ENCODE results near the gene VAMP8. TPM values are rescaled to one million over a fixed set of nuclear protein-coding genes. Genes with fewer than 3 reads are reported as not detected.

The VAMP8 gene
- total and polyA plus RNA-seq, 4 donors: 29.2 to 140 (median 79.4) TPM

DNA sequence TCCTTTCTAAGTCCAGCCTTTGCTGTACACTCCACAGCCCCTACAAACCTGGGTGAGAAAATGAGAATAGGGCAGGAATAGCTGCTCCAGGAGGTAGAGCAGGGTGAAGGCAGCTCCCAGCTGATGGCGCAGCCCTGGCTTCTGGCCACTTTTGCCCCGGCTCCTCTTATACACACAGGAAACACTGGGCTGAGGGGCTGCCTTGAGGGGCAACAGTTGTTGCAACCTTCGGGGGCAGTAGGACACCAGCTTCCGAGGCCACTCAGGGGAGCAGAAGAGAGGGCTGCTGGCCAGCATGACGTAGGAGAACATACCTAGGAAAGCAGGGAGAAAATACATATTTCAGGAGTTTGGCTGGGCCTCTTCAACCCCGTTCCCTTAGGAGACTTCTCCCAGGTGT, 24.2 kb upstream of the VAMP8 start (continued):
- TF ChIP-seq RXRA (IDR thresholded peaks at IDR 0.05): no peak
- no peak for TF ChIP-seq JUND (IDR thresholded peaks at IDR 0.05)
- TF ChIP-seq, protein P1, sequence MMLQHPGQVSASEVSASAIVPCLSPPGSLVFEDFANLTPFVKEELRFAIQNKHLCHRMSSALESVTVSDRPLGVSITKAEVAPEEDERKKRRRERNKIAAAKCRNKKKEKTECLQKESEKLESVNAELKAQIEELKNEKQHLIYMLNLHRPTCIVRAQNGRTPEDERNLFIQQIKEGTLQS (IDR thresholded peaks at IDR 0.05): no peak

DNA sequence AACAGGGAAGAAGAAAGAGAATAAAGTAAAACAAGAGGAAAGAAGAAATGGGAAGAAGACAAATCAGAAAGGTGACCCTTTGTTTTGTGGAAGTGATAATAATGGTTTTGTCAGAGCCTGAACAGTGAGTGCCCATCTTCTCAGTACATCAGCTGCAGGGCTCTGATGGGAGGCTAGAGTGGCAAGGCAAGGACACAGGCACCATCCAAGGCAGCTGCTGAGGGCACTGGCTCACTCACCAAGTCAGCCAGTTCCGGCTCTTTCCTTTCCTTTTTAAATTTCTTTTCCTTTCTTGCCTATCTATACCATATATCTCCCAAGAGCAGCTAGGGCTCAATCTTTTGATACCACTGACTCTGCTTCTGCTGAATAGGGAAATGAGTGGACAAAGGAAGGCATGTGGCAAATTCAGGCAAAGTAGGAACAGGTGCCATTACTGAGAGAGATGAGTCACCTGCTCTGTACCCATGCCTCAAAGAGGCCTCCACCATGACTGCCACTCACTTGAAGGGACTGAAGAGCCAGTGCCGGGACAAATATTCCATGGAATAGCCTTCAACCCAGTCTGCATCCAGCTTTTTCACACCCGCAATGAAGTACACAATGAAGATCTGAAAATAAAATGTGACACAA, 22.3 kb upstream of the VAMP8 start:
- Histone ChIP-seq H3K36me3 (ENCODE audit: control insufficient read depth in 4 of 4, insufficient read depth in 3 of 4, low read depth in 1 of 4, low read length in 3 of 4) (peaks cover 15 to 64% (median 55%) of the 10 kb centered on the region in 4 donors), H3K4me3 (ENCODE audit: low read depth in 1 of 3, low read length in 3 of 3) (no peak overlapping the region), H3K9me3 (ENCODE audit: control insufficient read depth in 4 of 4, low read length in 3 of 4) (no peaks in the 10 kb centered on the region), H3K9ac (ENCODE audit: low read depth in 1 of 2, low read length in 2 of 2) (no peak overlapping the region), H3K27me3 (ENCODE audit: control insufficient read depth in 4 of 4, insufficient read depth in 4 of 4, low read length in 3 of 4) (no peaks in the 10 kb centered on the region), H3K4me1 (ENCODE audit: control insufficient read depth in 4 of 4, insufficient read depth in 4 of 4, low read length in 3 of 4) (peaks cover 9 to 24% (median 18%) of the 10 kb centered on the region in 4 donors), H3K27ac (ENCODE audit: low read depth in 1 of 2, low read length in 2 of 2) (no peak overlapping the region)
- TF ChIP-seq HNF4A (conservative IDR thresholded peaks at IDR 0.05) (no peak), JUND (IDR thresholded peaks at IDR 0.05) (no peak), FOXA2 (IDR thresholded peaks at IDR 0.05) (no peak), FOXA1 (IDR thresholded peaks at IDR 0.05) (no peak), RXRA (IDR thresholded peaks at IDR 0.05) (no peak), TAF1 (conservative IDR thresholded peaks at IDR 0.05) (no peak), GABPA (IDR thresholded peaks at IDR 0.05 in 1 of 2, conservative IDR thresholded peaks at IDR 0.05 in 1 of 2) (no peak), YY1 (IDR thresholded peaks at IDR 0.05) (no peak), NR2F2 (IDR thresholded peaks at IDR 0.05) (no peak), EGR1 (IDR thresholded peaks at IDR 0.05; ENCODE audit: low read depth in 2 of 2) (no peak)
- TF ChIP-seq, protein P2, sequence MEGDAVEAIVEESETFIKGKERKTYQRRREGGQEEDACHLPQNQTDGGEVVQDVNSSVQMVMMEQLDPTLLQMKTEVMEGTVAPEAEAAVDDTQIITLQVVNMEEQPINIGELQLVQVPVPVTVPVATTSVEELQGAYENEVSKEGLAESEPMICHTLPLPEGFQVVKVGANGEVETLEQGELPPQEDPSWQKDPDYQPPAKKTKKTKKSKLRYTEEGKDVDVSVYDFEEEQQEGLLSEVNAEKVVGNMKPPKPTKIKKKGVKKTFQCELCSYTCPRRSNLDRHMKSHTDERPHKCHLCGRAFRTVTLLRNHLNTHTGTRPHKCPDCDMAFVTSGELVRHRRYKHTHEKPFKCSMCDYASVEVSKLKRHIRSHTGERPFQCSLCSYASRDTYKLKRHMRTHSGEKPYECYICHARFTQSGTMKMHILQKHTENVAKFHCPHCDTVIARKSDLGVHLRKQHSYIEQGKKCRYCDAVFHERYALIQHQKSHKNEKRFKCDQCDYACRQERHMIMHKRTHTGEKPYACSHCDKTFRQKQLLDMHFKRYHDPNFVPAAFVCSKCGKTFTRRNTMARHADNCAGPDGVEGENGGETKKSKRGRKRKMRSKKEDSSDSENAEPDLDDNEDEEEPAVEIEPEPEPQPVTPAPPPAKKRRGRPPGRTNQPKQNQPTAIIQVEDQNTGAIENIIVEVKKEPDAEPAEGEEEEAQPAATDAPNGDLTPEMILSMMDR (IDR thresholded peaks at IDR 0.05; ENCODE audit: low read depth, low read length, missing input control): no peak
- TF ChIP-seq, protein P3, sequence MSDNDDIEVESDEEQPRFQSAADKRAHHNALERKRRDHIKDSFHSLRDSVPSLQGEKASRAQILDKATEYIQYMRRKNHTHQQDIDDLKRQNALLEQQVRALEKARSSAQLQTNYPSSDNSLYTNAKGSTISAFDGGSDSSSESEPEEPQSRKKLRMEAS (IDR thresholded peaks at IDR 0.05): no peak
- TF ChIP-seq, protein P4, sequence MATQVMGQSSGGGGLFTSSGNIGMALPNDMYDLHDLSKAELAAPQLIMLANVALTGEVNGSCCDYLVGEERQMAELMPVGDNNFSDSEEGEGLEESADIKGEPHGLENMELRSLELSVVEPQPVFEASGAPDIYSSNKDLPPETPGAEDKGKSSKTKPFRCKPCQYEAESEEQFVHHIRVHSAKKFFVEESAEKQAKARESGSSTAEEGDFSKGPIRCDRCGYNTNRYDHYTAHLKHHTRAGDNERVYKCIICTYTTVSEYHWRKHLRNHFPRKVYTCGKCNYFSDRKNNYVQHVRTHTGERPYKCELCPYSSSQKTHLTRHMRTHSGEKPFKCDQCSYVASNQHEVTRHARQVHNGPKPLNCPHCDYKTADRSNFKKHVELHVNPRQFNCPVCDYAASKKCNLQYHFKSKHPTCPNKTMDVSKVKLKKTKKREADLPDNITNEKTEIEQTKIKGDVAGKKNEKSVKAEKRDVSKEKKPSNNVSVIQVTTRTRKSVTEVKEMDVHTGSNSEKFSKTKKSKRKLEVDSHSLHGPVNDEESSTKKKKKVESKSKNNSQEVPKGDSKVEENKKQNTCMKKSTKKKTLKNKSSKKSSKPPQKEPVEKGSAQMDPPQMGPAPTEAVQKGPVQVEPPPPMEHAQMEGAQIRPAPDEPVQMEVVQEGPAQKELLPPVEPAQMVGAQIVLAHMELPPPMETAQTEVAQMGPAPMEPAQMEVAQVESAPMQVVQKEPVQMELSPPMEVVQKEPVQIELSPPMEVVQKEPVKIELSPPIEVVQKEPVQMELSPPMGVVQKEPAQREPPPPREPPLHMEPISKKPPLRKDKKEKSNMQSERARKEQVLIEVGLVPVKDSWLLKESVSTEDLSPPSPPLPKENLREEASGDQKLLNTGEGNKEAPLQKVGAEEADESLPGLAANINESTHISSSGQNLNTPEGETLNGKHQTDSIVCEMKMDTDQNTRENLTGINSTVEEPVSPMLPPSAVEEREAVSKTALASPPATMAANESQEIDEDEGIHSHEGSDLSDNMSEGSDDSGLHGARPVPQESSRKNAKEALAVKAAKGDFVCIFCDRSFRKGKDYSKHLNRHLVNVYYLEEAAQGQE (IDR thresholded peaks at IDR 0.05): no peak
- TF ChIP-seq, protein P1 (IDR thresholded peaks at IDR 0.05): no peak
- DNase-seq (ENCODE audit: low spot score): no peak
- WGBS: 96% methylated on average over 3 of the region's 3 CpGs

DNA sequence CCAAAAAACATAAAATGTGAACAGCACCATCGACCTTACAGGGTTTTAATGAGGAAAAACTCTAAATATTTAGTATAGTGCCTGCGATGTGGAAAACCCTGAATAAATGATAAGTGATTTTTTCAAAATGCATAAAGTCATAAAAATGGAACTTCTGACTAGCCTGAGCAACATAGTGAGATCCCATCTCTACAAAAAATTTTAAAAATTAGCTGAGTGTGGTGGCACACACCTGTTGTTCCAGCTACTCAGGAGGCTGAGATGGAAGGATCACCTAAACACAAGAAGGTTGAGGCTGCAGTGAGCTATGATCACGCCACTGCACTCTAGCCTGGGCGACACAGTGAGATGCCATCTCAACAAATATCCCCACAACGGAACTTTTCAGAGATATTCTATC, 20.3 kb upstream of the VAMP8 start:
- Histone ChIP-seq H3K9ac (ENCODE audit: low read depth in 1 of 2, low read length in 2 of 2) (no peak overlapping the region), H3K27ac (ENCODE audit: low read depth in 1 of 2, low read length in 2 of 2) (no peak overlapping the region), H3K4me3 (ENCODE audit: low read depth in 1 of 3, low read length in 3 of 3) (no peak overlapping the region), H3K27me3 (ENCODE audit: control insufficient read depth in 4 of 4, insufficient read depth in 4 of 4, low read length in 3 of 4) (no peaks in the 10 kb centered on the region), H3K36me3 (ENCODE audit: control insufficient read depth in 4 of 4, insufficient read depth in 3 of 4, low read depth in 1 of 4, low read length in 3 of 4) (peaks cover 10 to 45% (median 36%) of the 10 kb centered on the region in 4 donors), H3K9me3 (ENCODE audit: control insufficient read depth in 4 of 4, low read length in 3 of 4) (no peaks in the 10 kb centered on the region), H3K4me1 (ENCODE audit: control insufficient read depth in 4 of 4, insufficient read depth in 4 of 4, low read length in 3 of 4) (peaks cover 11 to 28% (median 21%) of the 10 kb centered on the region in 4 donors)
- TF ChIP-seq JUND (IDR thresholded peaks at IDR 0.05) (no peak), TAF1 (conservative IDR thresholded peaks at IDR 0.05) (no peak), RAD21 (IDR thresholded peaks at IDR 0.05) (no peak)
- DNase-seq (ENCODE audit: low spot score): no peak
- 93% methylated on average over 5 of the region's 5 CpGs for WGBS
